DMS53 (cell line): ENCODE results near the gene KLK12.
A peak's percentile ranks its signal among the peaks of the same experiment; 100 is the strongest.

ENCODE experiments used
- DNase-seq: peaks from one replicate; lab custom pipeline; 2025; lab: John Stamatoyannopoulos, UW

KLK12 gene

GRCh38 chr19:50983625-50984292, 51.0 kb downstream of the KLK12 start, which contains the start of gene KLK7:
KLK7 (minus strand) TSS chr19:50983917; CDS start chr19:50982399, 1,518 bp downstream.
- DNase-seq: no peak

- no peak for DNase-seq
These were observed 52.6 kb downstream of the KLK12 start for GRCh38 chr19:50982186-50982585.

GRCh38 chr19:50981587-50982146, 53.1 kb downstream of the KLK12 start:
- DNase-seq: no peak

GRCh38 chr19:50980208-50980607, 54.6 kb downstream of the KLK12 start:
- peak; percentile 25 for DNase-seq

GRCh38 chr19:50979758-50980157, 55.0 kb downstream of the KLK12 start:
- DNase-seq: no peak
